Hepatocyte (in vitro differentiated cells): ENCODE data around the gene ANAPC5. TPM values are rescaled to one million over a fixed set of nuclear protein-coding genes. Genes with fewer than 3 reads are reported as not detected.

ENCODE experiments used
- DNase-seq: peaks from one replicate; pipeline ENCODE4 v3.0.0-alpha.2; 2016; ENCODE audit warnings: low spot score
- H2AFZ ChIP-seq: fragments of 200-600 bp; sonication (generic); 2 replicates; pipeline ENCODE4 v1.6.0; 2016; ENCODE audit warnings: antibody characterized with exemption, mild to moderate bottlenecking
- H3K27ac ChIP-seq: fragments of 200-600 bp; sonication (generic); 2 replicates; pipeline ENCODE4 v1.5.1; 2016; ENCODE audit warnings: mild to moderate bottlenecking
- H3K27me3 ChIP-seq: fragments of 200-600 bp; sonication (generic); 2 replicates; pipeline ENCODE4 v1.6.1; 2016
- H3K36me3 ChIP-seq: fragments of 200-600 bp; sonication (generic); replicated peaks from 2 replicates; pipeline ENCODE4 v1.5.1; 2016; ENCODE audit warnings: low read depth; ENCODE audit not compliant: insufficient read depth
- H3K4me1 ChIP-seq: fragments of 200-600 bp; sonication (generic); 2 replicates; pipeline ENCODE4 v1.5.1; 2016; ENCODE audit warnings: mild to moderate bottlenecking, moderate library complexity; ENCODE audit not compliant: insufficient read depth
- H3K4me2 ChIP-seq: fragments of 200-600 bp; sonication (generic); 2 replicates; pipeline ENCODE4 v1.6.0; 2016
- H3K4me3 ChIP-seq: fragments of 200-600 bp; sonication (generic); 2 replicates; pipeline ENCODE4 v1.5.1; 2016; ENCODE audit warnings: mild to moderate bottlenecking
- H3K79me2 ChIP-seq: fragments of 200-600 bp; sonication (generic); 2 replicates; pipeline ENCODE4 v1.6.0; 2017; ENCODE audit warnings: mild to moderate bottlenecking
- H3K9me2 ChIP-seq: fragments of 200-600 bp; sonication (generic); replicated peaks from 2 replicates; pipeline ENCODE4 v1.6.0; 2017; ENCODE audit warnings: mild to moderate bottlenecking; ENCODE audit not compliant: insufficient read depth
- H3K9me3 ChIP-seq: fragments of 200-600 bp; sonication (generic); 2 replicates; pipeline ENCODE4 v1.5.1; 2016; ENCODE audit warnings: low read depth, mild to moderate bottlenecking
- H4K20me1 ChIP-seq: fragments of 200-600 bp; sonication (generic); 2 replicates; pipeline ENCODE4 v1.6.0; 2016; ENCODE audit warnings: mild to moderate bottlenecking; ENCODE audit not compliant: insufficient read depth, poor library complexity, severe bottlenecking
- EZH2 ChIP-seq: fragments of 200-600 bp; sonication (generic); IDR thresholded peaks from 2 replicates; pipeline ENCODE4 v1.6.1; 2016; ENCODE audit warnings: antibody characterized with exemption, mild to moderate bottlenecking, borderline replicate concordance
- EZH2phosphoT487 ChIP-seq: fragments of 200-600 bp; sonication (generic); IDR thresholded peaks from one replicate; pipeline ENCODE4 v1.6.1; 2018; ENCODE audit warnings: antibody characterized with exemption, mild to moderate bottlenecking, low read depth, moderate library complexity; ENCODE audit not compliant: unreplicated experiment, severe bottlenecking
- WGBS: methylation state at CpG from one replicate; pipeline ENCODE4 v1.1.6; 2016; ENCODE audit warnings: low lambda C conversion rate; ENCODE audit errors: missing lambda C conversion rate; 5-methylcytosine and 5-hydroxymethylcytosine counted together
- polyA plus RNA-seq: library from polyadenylated mRNA; unstranded; fragments of >200 nt; fragmentation: Nextera tagmentation; extraction: Ambion mirVana; gene quantifications from 2 replicates; pipeline ENCODE4 v1.2.1, GENCODE V29; 2016
- total RNA-seq: library from RNA; depleted of rRNA; stranded (reverse); fragments of >200 nt; gene quantifications from 2 replicates; pipeline ENCODE4 v1.2.3, GENCODE V29; 2014
- TF ChIP-seq, protein P1 (sequence below): fragments of 200-600 bp; sonication (generic); IDR thresholded peaks from 2 replicates; pipeline ENCODE4 v1.5.1; 2016; ENCODE audit warnings: antibody characterized with exemption, mild to moderate bottlenecking; ENCODE audit not compliant: poor library complexity

ANAPC5 gene
- total and polyA plus RNA-seq, 2 experiments from 2014 or later: 102 to 108 TPM

DNA sequence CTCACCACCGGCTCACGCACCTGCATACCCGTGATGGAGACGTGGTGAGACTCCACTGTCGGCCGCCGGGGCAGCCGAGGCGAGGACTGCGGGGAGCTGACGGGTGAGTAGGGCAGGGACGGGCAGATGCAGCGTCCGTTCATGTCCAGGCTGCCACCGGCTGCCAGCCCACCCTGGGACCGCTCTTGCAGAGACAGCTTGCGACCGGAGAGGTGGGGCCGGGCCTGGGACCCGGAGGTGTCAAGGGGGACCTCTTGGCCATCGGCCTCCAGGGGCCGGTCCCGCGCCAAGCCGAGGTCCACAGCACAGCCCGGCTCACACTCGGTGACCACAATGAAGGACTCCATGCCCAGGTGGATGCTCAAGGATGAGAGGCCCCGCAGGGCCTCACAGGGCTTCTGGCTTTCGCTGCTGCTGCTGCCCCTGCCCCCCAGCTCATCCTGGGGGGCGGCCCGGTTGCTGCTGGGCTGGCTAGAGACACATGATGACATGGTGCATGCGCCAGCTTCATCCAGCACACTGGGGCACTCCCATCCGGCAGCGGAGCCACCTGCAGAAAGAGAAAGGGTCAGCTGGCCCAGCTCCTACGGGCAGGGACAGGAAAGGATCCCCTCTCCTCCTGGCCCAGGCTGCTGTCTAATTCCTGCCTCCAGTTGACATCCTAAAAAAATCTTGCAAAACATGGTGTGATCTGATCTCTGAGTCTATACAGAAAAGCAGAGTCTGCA, 78.0 kb downstream of the ANAPC5 start:
- no peaks in the 10 kb centered on the region for H3K79me2 ChIP-seq
- no peak overlapping the region for H2AFZ ChIP-seq
- peaks cover 4% of the 10 kb centered on the region for H4K20me1 ChIP-seq
- no peaks in the 10 kb centered on the region for H3K9me3 ChIP-seq
- H3K4me1 ChIP-seq: no peaks in the 10 kb centered on the region
- DNase-seq: no peak
- no peak overlapping the region for H3K4me2 ChIP-seq
- H3K9me2 ChIP-seq: no peaks in the 10 kb centered on the region
- H3K4me3 ChIP-seq: no peak overlapping the region
- WGBS: 96% methylated on average over 32 of the region's 35 CpGs
- TF ChIP-seq, protein P1, sequence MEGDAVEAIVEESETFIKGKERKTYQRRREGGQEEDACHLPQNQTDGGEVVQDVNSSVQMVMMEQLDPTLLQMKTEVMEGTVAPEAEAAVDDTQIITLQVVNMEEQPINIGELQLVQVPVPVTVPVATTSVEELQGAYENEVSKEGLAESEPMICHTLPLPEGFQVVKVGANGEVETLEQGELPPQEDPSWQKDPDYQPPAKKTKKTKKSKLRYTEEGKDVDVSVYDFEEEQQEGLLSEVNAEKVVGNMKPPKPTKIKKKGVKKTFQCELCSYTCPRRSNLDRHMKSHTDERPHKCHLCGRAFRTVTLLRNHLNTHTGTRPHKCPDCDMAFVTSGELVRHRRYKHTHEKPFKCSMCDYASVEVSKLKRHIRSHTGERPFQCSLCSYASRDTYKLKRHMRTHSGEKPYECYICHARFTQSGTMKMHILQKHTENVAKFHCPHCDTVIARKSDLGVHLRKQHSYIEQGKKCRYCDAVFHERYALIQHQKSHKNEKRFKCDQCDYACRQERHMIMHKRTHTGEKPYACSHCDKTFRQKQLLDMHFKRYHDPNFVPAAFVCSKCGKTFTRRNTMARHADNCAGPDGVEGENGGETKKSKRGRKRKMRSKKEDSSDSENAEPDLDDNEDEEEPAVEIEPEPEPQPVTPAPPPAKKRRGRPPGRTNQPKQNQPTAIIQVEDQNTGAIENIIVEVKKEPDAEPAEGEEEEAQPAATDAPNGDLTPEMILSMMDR: no peak
- TF ChIP-seq EZH2phosphoT487: no peak
- no peak overlapping the region for H3K27ac ChIP-seq
- H3K36me3 ChIP-seq: no peaks in the 10 kb centered on the region
- no peaks in the 10 kb centered on the region for H3K27me3 ChIP-seq

DNA sequence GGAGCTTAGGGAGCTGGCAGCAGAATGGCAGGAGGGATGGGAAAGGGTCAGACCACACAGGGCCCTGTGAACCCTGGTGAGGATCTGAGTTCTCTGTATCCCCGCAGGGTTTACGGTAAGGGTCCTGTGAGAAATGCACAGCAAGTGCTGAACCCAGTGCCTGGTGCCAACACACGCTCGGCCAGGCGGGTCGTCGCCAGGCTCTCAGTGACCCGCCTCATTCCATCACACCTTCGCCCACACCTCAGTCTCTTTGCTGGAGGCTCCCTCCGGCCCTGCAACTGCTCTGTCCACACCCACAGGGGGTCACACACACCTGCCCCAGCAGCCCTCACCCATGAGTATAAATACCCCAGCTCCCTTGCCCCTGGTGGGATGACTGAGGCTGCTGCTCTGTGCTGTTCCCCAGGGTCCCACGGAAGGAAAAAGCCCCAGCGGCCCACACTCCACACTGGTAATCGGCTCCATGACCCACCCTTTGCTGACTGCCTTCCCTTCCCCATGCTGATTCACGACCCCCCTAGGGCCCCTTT, 78.8 kb downstream of the ANAPC5 start:
- no peaks in the 10 kb centered on the region for H3K36me3 ChIP-seq
- H3K4me2 ChIP-seq: no peak overlapping the region
- 95% methylated on average over 14 of the region's 14 CpGs for WGBS
- no peaks in the 10 kb centered on the region for H3K79me2 ChIP-seq
- TF ChIP-seq, protein P1: no peak
- TF ChIP-seq EZH2 (no peak), EZH2phosphoT487 (no peak)
- H3K9me2 ChIP-seq: no peaks in the 10 kb centered on the region
- no peak overlapping the region for H3K27ac ChIP-seq
- no peak for DNase-seq
- H2AFZ ChIP-seq: no peak overlapping the region
- H4K20me1 ChIP-seq: peaks cover 4% of the 10 kb centered on the region
- H3K9me3 ChIP-seq: no peaks in the 10 kb centered on the region
- no peaks in the 10 kb centered on the region for H3K4me1 ChIP-seq
- no peaks in the 10 kb centered on the region for H3K27me3 ChIP-seq
- H3K4me3 ChIP-seq: no peak overlapping the region

DNA sequence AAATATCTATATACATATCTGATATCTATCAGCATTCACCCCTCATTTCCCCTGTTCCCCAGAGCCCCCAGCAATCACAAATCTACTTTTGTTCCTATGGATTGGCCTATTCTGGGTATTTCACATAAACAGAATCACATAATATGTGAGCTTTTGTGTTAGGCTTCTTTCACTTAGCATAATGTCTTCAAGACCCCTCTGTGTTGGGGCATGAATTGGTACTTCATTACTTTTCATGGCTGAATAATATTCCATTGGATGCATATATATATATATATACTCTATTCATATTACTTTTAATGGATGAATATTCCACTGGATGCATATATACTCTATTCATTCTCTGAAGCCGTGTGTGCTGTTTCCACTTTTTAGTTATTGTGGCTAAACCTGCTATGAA, 84.4 kb downstream of the ANAPC5 start:
- Histone ChIP-seq H3K27ac (no peak overlapping the region), H3K27me3 (no peaks in the 10 kb centered on the region), H3K9me2 (no peaks in the 10 kb centered on the region), H3K36me3 (no peaks in the 10 kb centered on the region), H3K79me2 (no peaks in the 10 kb centered on the region), H4K20me1 (no peaks in the 10 kb centered on the region), H3K4me1 (no peaks in the 10 kb centered on the region), H3K4me2 (no peak overlapping the region), H3K4me3 (no peak overlapping the region), H2AFZ (no peak overlapping the region), H3K9me3 (no peaks in the 10 kb centered on the region)
- no peak for TF ChIP-seq EZH2
- no peak for TF ChIP-seq EZH2phosphoT487
- TF ChIP-seq, protein P1: no peak
- DNase-seq: no peak
- WGBS: 86% methylated on average over 1 of the region's 1 CpG
